Spleen (tissue), 11 donors: ENCODE results near the gene GNB3. TPM values are rescaled to one million over a fixed set of nuclear protein-coding genes. Genes with fewer than 3 reads are reported as not detected.

ENCODE experiments used
- DNase-seq: peaks from one replicate; pipeline ENCODE4 v3.0.0-alpha.2; 2020
- H3K27ac ChIP-seq, 8 donors: fragments of 200-600 bp; sonication (generic) in 7 of 8; 1 replicate in 4 of 8; 2 replicates in 4 of 8; pipeline versions ENCODE4 v1.5.0 to v1.8.0; 2016 to 2021; ENCODE audit warnings: inconsistent platforms in 4 of 8, mild to moderate bottlenecking in 4 of 8, moderate library complexity in 1 of 8
- H3K27me3 ChIP-seq, 7 donors: fragments of 200-600 bp; sonication (generic) in 6 of 7; replicated peaks in 1 of 7; 1 replicate in 4 of 7; 2 replicates in 3 of 7; pipeline versions ENCODE4 v1.5.0 to v1.8.0; 2016 to 2021; ENCODE audit warnings: inconsistent platforms in 3 of 7, mild to moderate bottlenecking in 1 of 7
- H3K36me3 ChIP-seq, 6 donors: fragments of 200-600 bp; sonication (generic) in 5 of 6; 1 replicate in 4 of 6; 2 replicates in 2 of 6; pipeline versions ENCODE4 v1.5.0 to v1.8.0; 2016 to 2021; ENCODE audit warnings: inconsistent platforms in 2 of 6
- H3K4me1 ChIP-seq, 6 donors: fragments of 200-600 bp; sonication (generic) in 5 of 6; 1 replicate in 3 of 6; 2 replicates in 3 of 6; pipeline versions ENCODE4 v1.5.0 to v1.8.0; 2016 to 2021; ENCODE audit warnings: inconsistent platforms in 3 of 6
- H3K4me3 ChIP-seq, 8 donors: fragments of 200-600 bp; sonication (generic) in 7 of 8; 1 replicate in 4 of 8; 2 replicates in 4 of 8; pipeline versions ENCODE4 v1.5.0 to v1.8.0; 2016 to 2021; ENCODE audit warnings: inconsistent platforms in 4 of 8, mild to moderate bottlenecking in 4 of 8, moderate library complexity in 2 of 8
- H3K9me3 ChIP-seq, 8 donors: fragments of 200-600 bp; sonication (generic) in 7 of 8; 1 replicate in 4 of 8; 2 replicates in 4 of 8; pipeline versions ENCODE4 v1.5.0 to v1.8.0; 2016 to 2021; ENCODE audit warnings: inconsistent platforms in 4 of 8
- POLR2A ChIP-seq, 3 donors: fragments of 450-650 bp; IDR thresholded peaks; one replicate each; pipeline ENCODE4 v1.5.1; 2017; ENCODE audit warnings: antibody characterized with exemption in 3 of 3, mild to moderate bottlenecking in 1 of 3
- POLR2AphosphoS5 ChIP-seq, 3 donors: sonication (generic); formaldehyde crosslinking; IDR thresholded peaks; one replicate each; pipeline ENCODE4 v1.5.1; 2017; ENCODE audit warnings: antibody characterized with exemption in 3 of 3
- WGBS, 5 donors: extraction: QIAGEN DNeasy Blood & Tissue Kit in 3 of 5; methylation state at CpG; one replicate each; pipeline versions ENCODE4 v1.1.5 to v1.1.7; 2013 to 2018; 5-methylcytosine and 5-hydroxymethylcytosine counted together
- intact Hi-C: fragments of 100-400 bp; cut with DNase I; formaldehyde crosslinking; loops from one replicate; pipeline ENCODE4 v1.15.0; 2023; ENCODE audit warnings: low total_unique reads
- polyA plus RNA-seq, 3 donors: library from polyadenylated mRNA; stranded (reverse); fragments of 200-250 nt; gene quantifications; one replicate each; pipeline ENCODE4 v1.2.1, GENCODE V29; 2013
- total RNA-seq, 7 donors: library from RNA; depleted of rRNA in 3 of 7; stranded (reverse); fragments of >200 nt in 3 of 7; fragmentation: NEBNext Ultra II Directional in 4 of 7; extraction: Animal tissue kit (Norgen Biotek cat#: 25700) in 4 of 7; gene quantifications; one replicate each; pipeline versions ENCODE4 v1.1.0 to v1.2.1, GENCODE V29; 2016 to 2021
- TF ChIP-seq, protein P1 (sequence below), 11 experiments: fragments of 200-600 bp in 7 of 11; fragments of 450-650 bp in 4 of 11; sonication (generic) in 4 of 11; IDR thresholded peaks in 8 of 11; conservative IDR thresholded peaks in 3 of 11; 1 replicate in 7 of 11; 2 replicates in 4 of 11; pipeline versions ENCODE4 v1.4.0 to v1.8.0; 2016 to 2021; ENCODE audit warnings: antibody characterized with exemption in 11 of 11, inconsistent platforms in 4 of 11, mild to moderate bottlenecking in 1 of 11
- donor health status: healthy with polysubstance abuse.
- donor health status: DM: no; HTN: no; CAD: no; lungs with moderate emphysema.
- donor health status: DM: no; HTN: no; CAD: no.
- donor health status: Bipolar disorder and iron deficiency.
- donor health status: healthy.
- donor health status: DM: no; HTN: no; CAD: no.
- donor health status: DM: yes; HTN: yes; CAD: no.

The GNB3 gene
- total and polyA plus RNA-seq, 10 donors, result 0.75 to 3.9 (median 1.3) TPM

DNA sequence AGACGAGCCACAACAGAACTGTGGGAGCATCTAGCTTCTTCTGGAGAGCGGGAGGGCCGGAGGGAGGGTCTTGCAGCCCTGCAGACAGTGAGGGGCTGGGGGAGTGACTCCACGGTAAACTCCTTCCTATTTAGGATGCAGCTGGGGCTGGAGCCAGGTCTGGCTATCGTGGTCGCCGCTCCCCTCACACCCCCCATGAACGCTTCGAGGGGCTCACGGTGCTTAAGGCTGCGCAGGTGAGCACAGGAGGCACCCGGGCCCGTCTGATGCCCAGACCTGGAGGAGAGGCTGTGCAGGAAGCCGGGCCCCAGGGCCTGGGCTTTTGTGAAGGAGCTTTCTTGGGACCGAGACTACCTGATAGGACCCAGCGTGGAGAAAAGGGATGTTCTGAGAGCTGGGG is 3.9 kb upstream of the GNB3 start:
- Histone ChIP-seq H3K27ac (no peak overlapping the region), H3K27me3 (no peaks in the 10 kb centered on the region), H3K9me3 (no peaks in the 10 kb centered on the region), H3K36me3 (peaks cover 0 to 13% (median 0%) of the 10 kb centered on the region in 6 donors), H3K4me1 (peaks cover 0 to 29% (median 10%) of the 10 kb centered on the region in 6 donors), H3K4me3 (no peak overlapping the region)
- intact Hi-C loops, result no loop called here
- no peak for TF ChIP-seq POLR2A (IDR thresholded peaks at IDR 0.05)
- 85 to 95% (median 89%) methylated on average over 10 to 16 of the region's 16 CpGs for WGBS, 5 donors
- no peak for DNase-seq

DNA sequence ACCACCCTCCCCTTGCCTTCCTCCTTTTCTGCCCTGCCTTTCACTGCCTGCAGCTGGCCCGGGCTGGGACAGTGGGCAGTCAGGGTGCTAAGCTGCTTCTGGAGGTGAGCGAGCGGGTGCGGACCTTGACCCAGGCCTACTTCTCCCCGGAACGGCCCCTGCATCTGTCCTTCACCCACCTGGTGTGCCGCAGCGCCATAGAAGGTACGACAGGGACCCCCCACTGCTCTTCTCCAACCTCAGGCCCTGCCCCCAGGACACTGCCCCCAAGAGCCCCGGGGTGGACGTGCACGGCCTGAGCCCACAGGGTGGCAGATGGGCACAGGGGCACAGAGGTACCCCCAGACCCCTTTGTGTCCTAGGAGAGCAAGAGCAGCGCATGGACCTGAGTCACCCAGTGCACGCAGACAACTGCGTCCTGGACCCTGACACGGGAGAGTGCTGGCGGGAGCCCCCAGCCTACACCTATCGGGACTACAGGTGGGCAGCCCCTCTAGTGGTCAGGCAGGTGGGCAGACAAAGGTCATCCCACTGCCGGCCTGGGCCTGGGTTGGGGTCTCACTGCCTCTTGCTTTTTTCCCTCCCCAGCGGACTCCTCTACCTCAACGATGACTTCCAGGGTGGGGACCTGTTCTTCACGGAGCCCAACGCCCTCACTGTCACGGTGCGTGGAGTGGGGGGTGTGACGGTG is 3.2 kb upstream of the GNB3 start:
- DNase-seq, result no peak
- Histone ChIP-seq H3K36me3 (peaks cover 0 to 13% (median 0%) of the 10 kb centered on the region in 6 donors), H3K9me3 (no peaks in the 10 kb centered on the region), H3K4me1 (peaks cover 0 to 23% (median 7%) of the 10 kb centered on the region in 6 donors), H3K4me3 (no peak overlapping the region), H3K27ac (no peak overlapping the region), H3K27me3 (no peaks in the 10 kb centered on the region)
- TF ChIP-seq, protein P1, sequence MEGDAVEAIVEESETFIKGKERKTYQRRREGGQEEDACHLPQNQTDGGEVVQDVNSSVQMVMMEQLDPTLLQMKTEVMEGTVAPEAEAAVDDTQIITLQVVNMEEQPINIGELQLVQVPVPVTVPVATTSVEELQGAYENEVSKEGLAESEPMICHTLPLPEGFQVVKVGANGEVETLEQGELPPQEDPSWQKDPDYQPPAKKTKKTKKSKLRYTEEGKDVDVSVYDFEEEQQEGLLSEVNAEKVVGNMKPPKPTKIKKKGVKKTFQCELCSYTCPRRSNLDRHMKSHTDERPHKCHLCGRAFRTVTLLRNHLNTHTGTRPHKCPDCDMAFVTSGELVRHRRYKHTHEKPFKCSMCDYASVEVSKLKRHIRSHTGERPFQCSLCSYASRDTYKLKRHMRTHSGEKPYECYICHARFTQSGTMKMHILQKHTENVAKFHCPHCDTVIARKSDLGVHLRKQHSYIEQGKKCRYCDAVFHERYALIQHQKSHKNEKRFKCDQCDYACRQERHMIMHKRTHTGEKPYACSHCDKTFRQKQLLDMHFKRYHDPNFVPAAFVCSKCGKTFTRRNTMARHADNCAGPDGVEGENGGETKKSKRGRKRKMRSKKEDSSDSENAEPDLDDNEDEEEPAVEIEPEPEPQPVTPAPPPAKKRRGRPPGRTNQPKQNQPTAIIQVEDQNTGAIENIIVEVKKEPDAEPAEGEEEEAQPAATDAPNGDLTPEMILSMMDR (IDR thresholded peaks at IDR 0.05 in 8 of 11, conservative IDR thresholded peaks at IDR 0.05 in 3 of 11), result no peak
- no peak for TF ChIP-seq POLR2A (IDR thresholded peaks at IDR 0.05)
- no peak for TF ChIP-seq POLR2AphosphoS5 (IDR thresholded peaks at IDR 0.05)
- 87 to 96% (median 92%) methylated on average over 24 to 26 of the region's 26 CpGs for WGBS, 5 donors
- intact Hi-C loops, result no loop called here

DNA sequence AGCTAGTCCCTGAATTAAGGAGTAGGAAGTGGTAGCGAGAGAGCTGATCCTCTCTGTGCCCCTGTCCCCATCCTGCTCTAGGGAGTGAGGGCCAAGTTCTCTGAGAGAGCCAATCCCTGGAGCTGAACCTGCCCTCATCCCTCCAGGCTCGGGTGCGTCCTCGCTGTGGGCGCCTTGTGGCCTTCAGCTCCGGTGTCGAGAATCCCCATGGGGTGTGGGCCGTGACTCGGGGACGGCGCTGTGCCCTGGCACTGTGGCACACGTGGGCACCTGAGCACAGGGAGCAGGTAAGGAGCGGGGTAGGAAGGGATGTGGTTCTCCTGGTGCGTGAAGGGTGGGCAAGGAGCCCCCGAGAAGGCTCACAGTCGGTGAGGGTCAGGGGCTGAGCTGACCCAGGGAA is 1.9 kb upstream of the GNB3 start:
- no peak for DNase-seq
- no peak overlapping the region for H3K27ac ChIP-seq
- H3K4me1 ChIP-seq, result peaks cover 0 to 22% (median 7%) of the 10 kb centered on the region in 6 donors
- no peaks in the 10 kb centered on the region for H3K9me3 ChIP-seq
- H3K4me3 ChIP-seq, result no peak overlapping the region
- peaks cover 0 to 11% (median 0%) of the 10 kb centered on the region in 6 donors for H3K36me3 ChIP-seq
- intact Hi-C loops, result no loop called here
- WGBS, 5 donors, result 84 to 95% (median 92%) methylated on average over 10 to 16 of the region's 16 CpGs
- H3K27me3 ChIP-seq, result peaks cover 0 to 7% (median 0%) of the 10 kb centered on the region in 7 donors
- TF ChIP-seq POLR2A (IDR thresholded peaks at IDR 0.05), result no peak
- TF ChIP-seq, protein P1 (IDR thresholded peaks at IDR 0.05 in 8 of 11, conservative IDR thresholded peaks at IDR 0.05 in 3 of 11), result no peak
- TF ChIP-seq POLR2AphosphoS5 (IDR thresholded peaks at IDR 0.05), result no peak

DNA sequence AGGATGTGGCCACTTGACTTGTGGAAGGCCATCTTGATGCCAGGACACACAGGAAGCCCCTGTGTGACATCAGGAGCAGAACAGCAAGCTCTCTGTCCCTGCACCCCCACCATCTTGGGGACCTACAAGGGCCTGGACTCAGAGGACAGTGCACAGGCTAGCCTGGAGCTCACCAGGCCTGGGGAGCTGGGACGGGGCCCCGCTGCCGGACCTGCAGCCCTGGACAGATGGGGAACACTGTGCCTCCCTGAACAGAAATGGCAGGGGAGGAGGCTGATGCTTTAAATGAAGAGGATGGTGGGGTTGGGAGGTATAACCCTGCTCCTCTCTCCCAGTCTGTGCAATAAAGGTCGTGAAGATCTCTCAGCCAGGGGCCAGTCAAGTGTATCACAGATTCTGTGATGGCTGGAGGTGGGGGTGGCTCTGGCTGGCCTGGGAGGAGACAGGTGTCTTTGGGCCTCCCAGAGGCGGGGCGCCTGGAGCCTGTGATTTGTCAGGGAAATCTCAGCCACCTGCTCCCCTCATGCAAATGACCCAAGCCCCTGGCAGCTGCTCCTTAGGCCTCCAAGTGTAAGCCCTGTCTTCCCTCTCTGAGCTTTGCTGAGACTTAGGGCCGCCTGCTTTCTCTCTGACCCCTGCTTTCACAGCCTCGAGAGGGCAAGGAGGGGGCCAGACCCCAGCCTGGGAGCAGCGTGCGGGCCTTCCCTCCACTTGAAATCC is 1.1 kb upstream of the GNB3 start:
- H3K36me3 ChIP-seq, result peaks cover 0 to 10% (median 0%) of the 10 kb centered on the region in 6 donors
- intact Hi-C loops, result no loop called here
- H3K4me3 ChIP-seq, result no peak overlapping the region
- H3K27me3 ChIP-seq, result peaks cover 0 to 7% (median 0%) of the 10 kb centered on the region in 7 donors
- H3K27ac ChIP-seq, result peak overlapping the region in 4 of 8 donors; percentile 14 to 67 (median 50)
- TF ChIP-seq, protein P1 (IDR thresholded peaks at IDR 0.05 in 8 of 11, conservative IDR thresholded peaks at IDR 0.05 in 3 of 11), result no peak
- TF ChIP-seq POLR2A (IDR thresholded peaks at IDR 0.05) (no peak), POLR2AphosphoS5 (IDR thresholded peaks at IDR 0.05) (peak in 1 of 3 donors; percentile 37)
- DNase-seq, result peak; percentile 86
- 74 to 87% (median 81%) methylated on average over 6 to 10 of the region's 10 CpGs for WGBS, 5 donors
- no peaks in the 10 kb centered on the region for H3K9me3 ChIP-seq
- peaks cover 0 to 22% (median 7%) of the 10 kb centered on the region in 6 donors for H3K4me1 ChIP-seq
